H9 (cell line): Measurements from ENCODE around the gene LIG3. TPM values are rescaled to one million over a fixed set of nuclear protein-coding genes. Genes with fewer than 3 reads are reported as not detected.

ENCODE experiments used
- DNase-seq: peaks from one replicate; pipeline ENCODE4 v3.0.0-alpha.2; 2017
- H2AFZ ChIP-seq: one replicate; pipeline ENCODE4 v1.6.1; 2013; ENCODE audit warnings: mild to moderate bottlenecking, low read length, control low read depth, moderate library complexity
- H2AK5ac ChIP-seq: 2 replicates; pipeline ENCODE4 v1.6.1; 2013; ENCODE audit warnings: low read length, control low read depth, mixed read lengths; ENCODE audit not compliant: insufficient read length
- H2BK120ac ChIP-seq: one replicate; pipeline ENCODE4 v1.6.1; 2013; ENCODE audit warnings: low read depth, mild to moderate bottlenecking, low read length, control low read depth, inconsistent platforms; ENCODE audit not compliant: poor library complexity, severe bottlenecking
- H2BK12ac ChIP-seq: 2 replicates; pipeline ENCODE4 v1.6.1; 2013; ENCODE audit warnings: low read length, control low read depth, mixed read lengths, low read depth; ENCODE audit not compliant: insufficient read length
- H2BK15ac ChIP-seq: 2 replicates; pipeline ENCODE4 v1.6.1; 2013; ENCODE audit warnings: low read depth, low read length, control low read depth
- H2BK20ac ChIP-seq: one replicate; pipeline ENCODE4 v1.6.1; 2013; ENCODE audit warnings: low read depth, mild to moderate bottlenecking, low read length, control low read depth, inconsistent platforms; ENCODE audit not compliant: poor library complexity, severe bottlenecking
- H2BK5ac ChIP-seq: 2 replicates; pipeline ENCODE4 v1.6.1; 2013; ENCODE audit warnings: low read length, control low read depth, mixed read lengths; ENCODE audit not compliant: insufficient read length
- H3K14ac ChIP-seq: 2 replicates; pipeline ENCODE4 v1.6.1; 2013; ENCODE audit warnings: low read length, control low read depth; ENCODE audit not compliant: insufficient read depth
- H3K18ac ChIP-seq: 2 replicates; pipeline ENCODE4 v1.6.1; 2013; ENCODE audit warnings: low read depth, mild to moderate bottlenecking, mixed read lengths, low read length, control low read depth; ENCODE audit not compliant: insufficient read length
- H3K23ac ChIP-seq: 2 replicates; pipeline ENCODE4 v1.6.1; 2013; ENCODE audit warnings: low read length, control low read depth, mixed read lengths, low read depth; ENCODE audit not compliant: insufficient read length
- H3K23me2 ChIP-seq: 2 replicates; pipeline ENCODE4 v1.6.1; 2013; ENCODE audit warnings: low read depth, mild to moderate bottlenecking, mixed read lengths, low read length, control low read depth; ENCODE audit not compliant: insufficient read length, poor library complexity, severe bottlenecking
- H3K27ac ChIP-seq: 2 replicates; pipeline ENCODE4 v1.5.1; 2013; ENCODE audit warnings: low read length, control low read depth, mixed read lengths, low read depth; ENCODE audit not compliant: insufficient read length
- H3K27me3 ChIP-seq: 2 replicates; pipeline ENCODE4 v1.6.1; 2013; ENCODE audit warnings: low read length, control low read depth, inconsistent platforms; ENCODE audit not compliant: insufficient read depth
- H3K4ac ChIP-seq: 2 replicates; pipeline ENCODE4 v1.6.1; 2013; ENCODE audit warnings: low read depth, mild to moderate bottlenecking, control low read depth, inconsistent platforms, low read length, moderate library complexity
- H3K4me1 ChIP-seq: 2 replicates; pipeline ENCODE4 v1.6.1; 2013; ENCODE audit warnings: low read length, control low read depth, inconsistent platforms; ENCODE audit not compliant: insufficient read depth
- H3K4me2 ChIP-seq: 2 replicates; pipeline ENCODE4 v1.6.1; 2013; ENCODE audit warnings: low read length, control low read depth, mixed read lengths; ENCODE audit not compliant: insufficient read length, insufficient read depth
- H3K56ac ChIP-seq: 2 replicates; pipeline ENCODE4 v1.6.1; 2013; ENCODE audit warnings: low read depth, mild to moderate bottlenecking, mixed read lengths, low read length, control low read depth; ENCODE audit not compliant: insufficient read length
- H3K79me1 ChIP-seq: 2 replicates; pipeline ENCODE4 v1.6.1; 2013; ENCODE audit warnings: low read depth, mild to moderate bottlenecking, moderate library complexity, low read length, control low read depth, inconsistent platforms; ENCODE audit not compliant: insufficient read depth, poor library complexity, severe bottlenecking
- H3K79me2 ChIP-seq: 2 replicates; pipeline ENCODE4 v1.6.1; 2013; ENCODE audit warnings: low read length, control low read depth, inconsistent platforms; ENCODE audit not compliant: insufficient read depth
- H3K9ac ChIP-seq: 2 replicates; pipeline ENCODE4 v1.6.1; 2013; ENCODE audit warnings: low read length, control low read depth, mixed read lengths; ENCODE audit not compliant: insufficient read length; ENCODE audit errors: extremely low read depth
- H3K9me3 ChIP-seq: one replicate; pipeline ENCODE4 v1.6.1; 2013; ENCODE audit warnings: low read depth, low read length, inconsistent platforms; ENCODE audit not compliant: control insufficient read depth
- H3T11ph ChIP-seq: one replicate; pipeline ENCODE4 v1.6.1; 2013; ENCODE audit warnings: mild to moderate bottlenecking, low read length, control low read depth, inconsistent platforms
- H4K20me1 ChIP-seq: one replicate; pipeline ENCODE4 v1.6.1; 2013; ENCODE audit not compliant: control insufficient read depth, insufficient read length, insufficient read depth
- H4K5ac ChIP-seq: 2 replicates; pipeline ENCODE4 v1.6.1; 2013; ENCODE audit warnings: low read depth, mild to moderate bottlenecking, mixed read lengths, low read length, control low read depth; ENCODE audit not compliant: insufficient read length
- H4K8ac ChIP-seq: replicated peaks from 2 replicates; pipeline ENCODE4 v1.6.1; 2013; ENCODE audit warnings: low read length, control low read depth, mixed read lengths, low read depth; ENCODE audit not compliant: insufficient read length
- H4K91ac ChIP-seq: 2 replicates; pipeline ENCODE4 v1.6.1; 2013; ENCODE audit warnings: low read depth, mild to moderate bottlenecking, moderate library complexity, mixed read lengths, low read length, control low read depth; ENCODE audit not compliant: insufficient read length
- H3K27ac Mint-ChIP-seq, 3 experiments: 2 replicates in 2 of 3; 3 replicates in 1 of 3; pipeline ENCODE4 v1.8.0; 2020 to 2021; ENCODE audit warnings: mixed read lengths in 3 of 3, mild to moderate bottlenecking in 1 of 3, moderate library complexity in 1 of 3
- H3K27me3 Mint-ChIP-seq: 2 replicates; pipeline ENCODE4 v1.8.0; 2021; ENCODE audit warnings: low read depth, mild to moderate bottlenecking, moderate library complexity, mixed read lengths
- H3K36me3 Mint-ChIP-seq, 3 experiments: 2 replicates in 2 of 3; 3 replicates in 1 of 3; pipeline ENCODE4 v1.8.0; 2020 to 2021; ENCODE audit warnings: low read depth in 3 of 3, mixed read lengths in 3 of 3; ENCODE audit not compliant: insufficient read depth in 1 of 3
- H3K4me1 Mint-ChIP-seq, 2 experiments: 2 replicates each; pipeline ENCODE4 v1.8.0; 2020; ENCODE audit warnings: mixed read lengths in 2 of 2
- H3K4me3 Mint-ChIP-seq, 2 experiments: 2 replicates in 1 of 2; 3 replicates in 1 of 2; pipeline ENCODE4 v1.8.0; 2020 to 2021; ENCODE audit warnings: mild to moderate bottlenecking in 2 of 2, mixed read lengths in 2 of 2, moderate library complexity in 1 of 2
- H3K9me3 Mint-ChIP-seq, 2 experiments: 2 replicates in 1 of 2; 3 replicates in 1 of 2; pipeline ENCODE4 v1.8.0; 2020; ENCODE audit warnings: mild to moderate bottlenecking in 2 of 2, mixed read lengths in 2 of 2, moderate library complexity in 1 of 2
- WGBS: extraction: QIAGEN DNeasy Blood & Tissue Kit; methylation state at CpG from one replicate; pipeline ENCODE4 v1.1.7; 2013; ENCODE audit warnings: missing lambda C conversion rate, low lambda C conversion rate, mixed read lengths; ENCODE audit not compliant: insufficient read length; ENCODE audit errors: extremely low coverage; 5-methylcytosine and 5-hydroxymethylcytosine counted together
- total RNA-seq: library from RNA; stranded (reverse); gene quantifications from 2 replicates; pipeline ENCODE4 v1.2.1, GENCODE V29; 2021
- TF ChIP-seq, protein P1 (sequence below): fragments of 200-600 bp; sonication (generic); conservative IDR thresholded peaks from 3 replicates; pipeline ENCODE4 v1.8.0; 2021; ENCODE audit warnings: antibody characterized with exemption, mild to moderate bottlenecking

LIG3 gene
- total RNA-seq, 1 experiment from 2014 or later: 96.0 TPM

DNA sequence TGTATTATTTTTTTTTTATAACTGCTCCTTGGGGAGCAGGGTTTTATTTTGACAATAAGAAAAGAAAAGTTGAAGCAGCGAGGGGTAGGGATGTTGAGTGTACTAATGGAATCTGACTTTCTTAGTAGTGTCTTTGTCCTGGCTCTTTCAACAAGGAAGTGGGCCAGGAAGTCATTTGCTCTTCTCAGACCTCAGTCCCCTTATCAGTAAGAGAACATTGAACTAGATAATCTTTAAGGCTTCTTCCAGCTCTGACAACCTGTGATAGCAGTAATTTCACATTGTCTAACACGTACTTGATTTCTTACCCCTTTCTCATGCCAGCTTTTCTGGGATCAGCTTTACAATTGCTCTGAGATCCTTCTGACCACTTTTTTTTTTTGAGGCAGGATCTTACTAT lies 8.3 kb downstream of the LIG3 start:
- no peaks in the 10 kb centered on the region for H3K79me1 ChIP-seq
- H3K56ac ChIP-seq: no peak overlapping the region
- H3K27ac ChIP-seq: no peak overlapping the region
- no peak overlapping the region for H3K27ac Mint-ChIP-seq
- no peak overlapping the region for H2BK120ac ChIP-seq
- no peak overlapping the region for H3K23ac ChIP-seq
- no peak overlapping the region for H3T11ph ChIP-seq
- H3K27me3 ChIP-seq: no peaks in the 10 kb centered on the region
- peaks cover 56 to 97% (median 94%) of the 10 kb centered on the region in 3 experiments for H3K36me3 Mint-ChIP-seq
- no peak overlapping the region for H3K4ac ChIP-seq
- H2BK15ac ChIP-seq: no peak overlapping the region
- no peak overlapping the region for H3K18ac ChIP-seq
- no peak overlapping the region for H4K91ac ChIP-seq
- no peaks in the 10 kb centered on the region for H3K4me1 ChIP-seq
- no peaks in the 10 kb centered on the region for H3K9me3 ChIP-seq
- H3K23me2 ChIP-seq: no peaks in the 10 kb centered on the region
- no peak overlapping the region for H3K14ac ChIP-seq
- H4K5ac ChIP-seq: no peak overlapping the region
- no peak overlapping the region for H3K4me3 Mint-ChIP-seq
- H2AK5ac ChIP-seq: no peak overlapping the region
- no CpG with 5 or more reads among the region's 2 CpGs for WGBS
- no peak overlapping the region for H2BK12ac ChIP-seq
- no peaks in the 10 kb centered on the region for H3K9me3 Mint-ChIP-seq
- no peak overlapping the region for H4K8ac ChIP-seq
- H3K79me2 ChIP-seq: no peaks in the 10 kb centered on the region; the same call in 1 of the 2 replicates
- H3K4me2 ChIP-seq: no peak overlapping the region
- DNase-seq: no peak
- TF ChIP-seq, protein P1, sequence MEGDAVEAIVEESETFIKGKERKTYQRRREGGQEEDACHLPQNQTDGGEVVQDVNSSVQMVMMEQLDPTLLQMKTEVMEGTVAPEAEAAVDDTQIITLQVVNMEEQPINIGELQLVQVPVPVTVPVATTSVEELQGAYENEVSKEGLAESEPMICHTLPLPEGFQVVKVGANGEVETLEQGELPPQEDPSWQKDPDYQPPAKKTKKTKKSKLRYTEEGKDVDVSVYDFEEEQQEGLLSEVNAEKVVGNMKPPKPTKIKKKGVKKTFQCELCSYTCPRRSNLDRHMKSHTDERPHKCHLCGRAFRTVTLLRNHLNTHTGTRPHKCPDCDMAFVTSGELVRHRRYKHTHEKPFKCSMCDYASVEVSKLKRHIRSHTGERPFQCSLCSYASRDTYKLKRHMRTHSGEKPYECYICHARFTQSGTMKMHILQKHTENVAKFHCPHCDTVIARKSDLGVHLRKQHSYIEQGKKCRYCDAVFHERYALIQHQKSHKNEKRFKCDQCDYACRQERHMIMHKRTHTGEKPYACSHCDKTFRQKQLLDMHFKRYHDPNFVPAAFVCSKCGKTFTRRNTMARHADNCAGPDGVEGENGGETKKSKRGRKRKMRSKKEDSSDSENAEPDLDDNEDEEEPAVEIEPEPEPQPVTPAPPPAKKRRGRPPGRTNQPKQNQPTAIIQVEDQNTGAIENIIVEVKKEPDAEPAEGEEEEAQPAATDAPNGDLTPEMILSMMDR: no peak
- H2BK5ac ChIP-seq: no peak overlapping the region
- no peak overlapping the region for H2BK20ac ChIP-seq
- H2AFZ ChIP-seq: no peak overlapping the region
- H3K9ac ChIP-seq: no peak overlapping the region
- H3K4me1 Mint-ChIP-seq: peaks cover 0 to 2% of the 10 kb centered on the region in 2 experiments; a peak in 1 of 4 replicates
- no peaks in the 10 kb centered on the region for H4K20me1 ChIP-seq
- no peaks in the 10 kb centered on the region; the same call in 1 of the 2 replicates for H3K27me3 Mint-ChIP-seq
